ENCODE data around the gene ALDOB.

ALDOB gene

GRCh38 chr9:101371813-101372212 lies 63.8 kb downstream of the ALDOB start:
- no peak overlapping the region for H3K4me3 ChIP-seq (ENCODE audit: low read depth, low read length)
- TF ChIP-seq CTCF (IDR thresholded peaks at IDR 0.05; ENCODE audit: borderline replicate concordance, insufficient read depth, low read depth, low read length): no peak
